ENCODE data around the gene EEPD1. TPM values are rescaled to one million over a fixed set of nuclear protein-coding genes. Genes with fewer than 3 reads are reported as not detected.
"Not testable (repeated sequence)": the region's sequence is repeated elsewhere in the genome, so short reads cannot be mapped to it uniquely, and the experiment has no call there.

EEPD1 gene
- total RNA-seq, 1 donor, result 5.2 TPM

DNA sequence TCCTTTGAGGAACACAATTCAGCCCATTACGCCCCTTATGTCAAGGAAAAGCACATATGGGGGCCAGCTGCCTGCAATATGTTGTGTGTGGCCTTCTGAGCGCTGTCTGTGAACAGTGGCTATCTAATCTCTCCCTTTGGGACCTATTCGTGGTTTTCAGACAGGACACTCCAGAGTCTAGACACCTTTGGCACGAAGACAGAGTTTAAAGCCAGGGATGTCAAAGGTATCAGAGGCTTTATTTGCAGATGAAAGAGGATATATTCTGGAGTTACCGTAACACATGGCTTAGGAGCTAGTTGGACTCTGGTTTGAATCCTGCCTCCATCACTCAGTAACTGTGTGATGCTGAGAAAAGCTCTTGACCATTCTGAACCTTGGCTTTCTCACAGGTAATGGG is 14.8 kb upstream of the EEPD1 start:
- no peak overlapping the region for H3K4me3 ChIP-seq (ENCODE audit: low read depth, low read length)
- TF ChIP-seq, protein P1, sequence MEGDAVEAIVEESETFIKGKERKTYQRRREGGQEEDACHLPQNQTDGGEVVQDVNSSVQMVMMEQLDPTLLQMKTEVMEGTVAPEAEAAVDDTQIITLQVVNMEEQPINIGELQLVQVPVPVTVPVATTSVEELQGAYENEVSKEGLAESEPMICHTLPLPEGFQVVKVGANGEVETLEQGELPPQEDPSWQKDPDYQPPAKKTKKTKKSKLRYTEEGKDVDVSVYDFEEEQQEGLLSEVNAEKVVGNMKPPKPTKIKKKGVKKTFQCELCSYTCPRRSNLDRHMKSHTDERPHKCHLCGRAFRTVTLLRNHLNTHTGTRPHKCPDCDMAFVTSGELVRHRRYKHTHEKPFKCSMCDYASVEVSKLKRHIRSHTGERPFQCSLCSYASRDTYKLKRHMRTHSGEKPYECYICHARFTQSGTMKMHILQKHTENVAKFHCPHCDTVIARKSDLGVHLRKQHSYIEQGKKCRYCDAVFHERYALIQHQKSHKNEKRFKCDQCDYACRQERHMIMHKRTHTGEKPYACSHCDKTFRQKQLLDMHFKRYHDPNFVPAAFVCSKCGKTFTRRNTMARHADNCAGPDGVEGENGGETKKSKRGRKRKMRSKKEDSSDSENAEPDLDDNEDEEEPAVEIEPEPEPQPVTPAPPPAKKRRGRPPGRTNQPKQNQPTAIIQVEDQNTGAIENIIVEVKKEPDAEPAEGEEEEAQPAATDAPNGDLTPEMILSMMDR (IDR thresholded peaks at IDR 0.05; ENCODE audit: insufficient read depth, low read depth, low read length), result no peak
- no peak for DNase-seq (ENCODE audit: low read depth)

DNA sequence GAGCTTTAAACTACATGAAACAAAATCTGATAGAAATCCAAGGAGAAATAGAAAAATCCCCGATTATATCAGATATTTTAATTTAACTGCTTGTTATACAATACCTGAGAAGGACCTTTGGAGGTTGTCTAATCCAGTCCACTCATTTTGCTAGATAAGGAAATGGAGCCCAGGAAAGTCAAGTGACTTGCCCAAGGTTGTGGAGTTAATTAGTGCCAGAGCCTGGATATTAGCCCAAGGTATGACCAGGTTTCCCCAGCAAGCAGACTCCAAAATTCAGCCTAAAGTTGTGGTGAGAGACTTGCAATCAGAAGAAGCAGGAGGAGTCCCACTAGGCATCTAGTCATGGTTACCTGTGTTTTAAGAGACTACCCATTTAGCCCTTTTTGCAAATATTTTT is 11.7 kb upstream of the EEPD1 start:
- TF ChIP-seq, protein P1 (IDR thresholded peaks at IDR 0.05; ENCODE audit: insufficient read depth, low read depth, low read length), result no peak
- no peak for DNase-seq (ENCODE audit: low read depth)
- no peak overlapping the region for H3K4me3 ChIP-seq (ENCODE audit: low read depth, low read length)

DNA sequence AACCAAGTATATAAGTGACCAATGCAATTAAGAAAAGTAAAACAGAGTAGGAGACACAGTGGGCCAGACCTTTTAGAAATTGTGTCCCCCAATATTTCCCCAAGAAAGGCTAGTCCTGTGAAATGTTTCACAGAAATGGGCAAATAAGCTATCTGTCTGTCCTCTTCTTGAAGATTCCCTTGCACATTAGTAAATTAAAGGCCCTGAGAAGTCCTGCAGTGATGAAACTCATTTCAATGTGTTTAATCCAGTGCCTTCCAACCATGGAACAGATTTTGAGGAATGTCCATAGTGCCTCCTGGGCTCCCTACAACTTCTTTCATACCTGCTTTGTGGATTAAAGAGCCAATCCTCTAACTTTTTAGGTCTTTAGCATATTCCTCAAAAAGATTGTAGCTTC is 11.2 kb upstream of the EEPD1 start:
- no peak for DNase-seq (ENCODE audit: low read depth)
- TF ChIP-seq, protein P1 (IDR thresholded peaks at IDR 0.05; ENCODE audit: insufficient read depth, low read depth, low read length), result no peak
- no peak overlapping the region for H3K4me3 ChIP-seq (ENCODE audit: low read depth, low read length)

DNA sequence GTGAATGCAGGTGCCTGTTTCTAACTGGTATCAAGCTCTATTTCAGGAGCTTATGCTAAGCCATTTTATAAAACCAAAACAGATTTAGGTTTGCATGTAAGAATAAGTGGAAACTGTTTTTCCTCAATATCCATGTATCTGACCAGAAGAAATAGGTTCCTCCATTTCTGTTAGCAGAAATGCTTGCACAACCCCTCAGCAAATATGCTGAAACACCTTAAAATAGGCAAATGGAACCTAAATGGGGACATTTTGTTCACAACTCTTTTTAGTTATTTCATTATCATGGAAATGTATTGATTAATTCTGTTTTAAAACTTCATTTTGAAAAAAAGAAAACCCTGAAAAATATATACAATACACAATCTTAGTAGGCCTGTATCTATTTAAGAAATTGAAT is 8.9 kb upstream of the EEPD1 start:
- no peak overlapping the region for H3K4me3 ChIP-seq (ENCODE audit: low read depth, low read length)
- no peak for DNase-seq (ENCODE audit: low read depth)
- TF ChIP-seq, protein P1 (IDR thresholded peaks at IDR 0.05; ENCODE audit: insufficient read depth, low read depth, low read length), result no peak

DNA sequence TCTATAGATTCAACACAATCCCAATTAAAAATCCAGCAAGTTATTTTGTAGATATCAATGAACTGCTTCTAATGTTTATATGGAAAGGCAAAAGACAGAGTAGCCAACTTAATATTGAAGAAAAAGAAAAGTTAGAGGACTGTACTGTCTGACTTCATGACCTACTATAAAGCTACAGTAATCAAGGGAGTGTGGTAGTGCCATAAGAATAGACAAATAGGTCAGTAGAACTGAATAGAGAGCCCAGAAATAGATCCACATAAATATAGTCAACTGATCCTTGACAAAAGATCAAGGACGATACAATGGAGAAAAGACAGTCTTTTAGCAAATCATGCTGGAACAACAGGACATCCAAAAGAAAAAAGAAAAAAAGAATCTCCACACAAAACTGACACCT is 7.4 kb upstream of the EEPD1 start:
- no peak for DNase-seq (ENCODE audit: low read depth)
- no peak overlapping the region for H3K4me3 ChIP-seq (ENCODE audit: low read depth, low read length)
- TF ChIP-seq, protein P1 (IDR thresholded peaks at IDR 0.05; ENCODE audit: insufficient read depth, low read depth, low read length), result no peak

DNA sequence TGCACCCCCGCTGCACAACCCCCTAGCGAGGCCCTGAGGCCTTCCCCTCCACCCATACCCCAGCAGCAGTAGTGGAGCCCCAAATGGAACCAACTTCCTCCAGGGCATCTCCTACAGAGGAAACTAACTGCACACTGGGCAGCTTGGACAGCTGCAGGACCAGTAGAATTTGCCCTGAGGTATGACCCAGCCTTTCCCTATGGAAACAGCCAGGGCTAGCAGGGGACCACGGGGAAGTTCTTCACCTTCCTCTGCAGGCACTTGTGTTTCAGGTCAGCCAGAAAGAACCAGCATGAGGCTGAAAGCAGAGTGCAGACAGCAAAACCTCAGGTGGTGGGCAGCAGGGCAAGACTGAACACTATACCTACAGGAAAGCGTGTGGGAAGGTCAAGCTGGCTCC is 5.7 kb upstream of the EEPD1 start:
- no peak for DNase-seq (ENCODE audit: low read depth)
- H3K4me3 ChIP-seq (ENCODE audit: low read depth, low read length), result no peak overlapping the region
- TF ChIP-seq, protein P1 (IDR thresholded peaks at IDR 0.05; ENCODE audit: insufficient read depth, low read depth, low read length), result no peak

DNA sequence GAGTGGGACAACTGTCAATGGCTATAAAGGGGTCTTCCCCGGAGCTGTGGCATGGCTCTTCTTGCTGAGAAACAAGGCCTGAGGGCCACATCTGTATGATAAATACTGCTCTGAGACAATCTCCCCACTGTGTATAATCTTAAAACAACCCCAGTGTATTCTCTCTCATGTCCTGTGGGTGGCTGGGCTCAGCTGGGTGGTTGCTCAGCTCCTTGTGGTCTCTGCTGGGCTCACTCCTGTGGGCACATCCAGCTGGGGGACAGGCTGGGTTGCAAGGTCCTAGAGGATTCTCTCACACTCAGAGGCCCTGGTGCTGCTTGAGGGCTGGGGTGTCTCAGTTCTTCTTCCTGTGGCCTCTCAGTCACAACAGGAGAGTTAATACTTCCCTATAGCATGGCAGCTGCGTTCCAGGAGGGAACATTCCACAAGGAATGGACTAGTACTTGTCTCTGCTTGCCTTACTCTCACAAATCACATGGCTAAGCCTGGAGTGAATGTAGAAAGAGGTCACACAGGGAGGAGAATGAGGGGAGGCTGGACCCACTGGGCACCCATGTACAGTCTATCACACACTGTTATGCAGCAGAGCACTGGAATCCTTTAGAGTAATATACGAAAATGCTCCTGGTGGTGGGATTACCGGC is 4.5 kb upstream of the EEPD1 start:
- TF ChIP-seq, protein P1 (IDR thresholded peaks at IDR 0.05; ENCODE audit: insufficient read depth, low read depth, low read length), result no peak
- no peak overlapping the region for H3K4me3 ChIP-seq (ENCODE audit: low read depth, low read length)
- no peak for DNase-seq (ENCODE audit: low read depth)

DNA sequence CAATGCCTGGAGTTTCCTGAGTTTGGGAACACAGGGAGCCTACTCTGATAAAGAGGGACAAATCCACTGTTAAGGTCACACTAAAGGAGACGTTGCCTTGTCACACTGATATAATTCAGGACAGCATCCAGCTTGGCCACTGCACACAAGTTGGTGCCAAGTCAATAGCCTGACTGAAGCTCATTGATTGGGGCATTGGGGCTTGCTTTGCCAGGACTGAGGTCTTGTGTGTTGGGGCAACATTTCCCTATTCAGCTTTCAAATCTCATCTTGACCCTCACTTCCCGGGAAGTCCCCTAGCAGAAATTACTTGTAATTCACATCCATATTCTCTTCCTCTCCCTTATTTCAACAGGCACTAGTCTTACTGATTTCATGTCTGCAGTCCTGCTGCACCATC is 3.8 kb upstream of the EEPD1 start:
- not testable (repeated sequence) for DNase-seq (ENCODE audit: low read depth); H3K4me3 ChIP-seq (ENCODE audit: low read depth, low read length)

Data from fibroblast of villous mesenchyme (primary cell).